GM12878 (cell line): ENCODE data around the gene PTGDR2. TPM values are rescaled to one million over a fixed set of nuclear protein-coding genes. Genes with fewer than 3 reads are reported as not detected.

ENCODE experiments used
- ATAC-seq: fragments of 200-7000 bp; cut with Tn5 transposase; 3 replicates; pipeline ENCODE4 v1.9.1; 2020; ENCODE audit warnings: mild to moderate bottlenecking, moderate library complexity
- BruUV-seq: library from RNA; stranded (reverse); fragments of 400-500 nt; replicated peaks from 2 replicates; lab custom pipeline; 2021; lab: Mats Ljungman, UMichigan
- CTCF ChIA-PET: fragments of 300-600 bp; sonication (Branson Sonifier 250); formaldehyde crosslinking; extraction: SDS; loops from one replicate; lab custom pipeline; 2021; ENCODE audit warnings: inconsistent platforms; lab: Yijun Ruan, JAX
- POLR2A ChIA-PET: fragments of 350-600 bp; formaldehyde crosslinking; extraction: SDS; loops from one replicate; lab custom pipeline; 2021; ENCODE audit warnings: inconsistent platforms; lab: Charles Lee
- RAD21 ChIA-PET: fragments of 300-600 bp; sonication (Branson Sonifier 250); formaldehyde crosslinking; loops from one replicate; lab custom pipeline; 2023; ENCODE audit warnings: antibody characterized with exemption; ENCODE audit not compliant: unreplicated experiment; lab: Charles Lee
- SMC1A ChIA-PET: fragments of 300-600 bp; sonication (Branson Sonifier 250); formaldehyde crosslinking; loops from one replicate; lab custom pipeline; 2023; ENCODE audit not compliant: unreplicated experiment, uncharacterized antibody; lab: Charles Lee
- DNase-seq: peaks from one replicate; pipeline ENCODE4 v3.0.0-alpha.2; 2011; ENCODE audit warnings: low read depth, low spot score
- FAIRE-seq: peaks from 3 replicates; lab custom pipeline; 2011; peaks lifted over from hg19 to GRCh38; lab: Jason Lieb, UNC
- H2AFZ ChIP-seq: 2 replicates; pipeline ENCODE4 v1.6.0; 2011; ENCODE audit warnings: low read depth, low read length, control low read depth; ENCODE audit not compliant: control insufficient read depth
- H3K27ac ChIP-seq: 2 replicates; pipeline ENCODE4 v1.5.1; 2011; ENCODE audit warnings: control low read depth; ENCODE audit not compliant: control insufficient read depth, insufficient read depth
- H3K27me3 ChIP-seq, 2 experiments: replicated peaks in 1 of 2; 2 replicates each; pipeline versions ENCODE4 v1.6.0 to v1.6.1; 2011; ENCODE audit warnings: low read length in 1 of 2; ENCODE audit not compliant: control insufficient read depth in 2 of 2, insufficient read depth in 2 of 2
- H3K36me3 ChIP-seq, 2 experiments: 2 replicates each; pipeline ENCODE4 v1.5.1; 2011; ENCODE audit warnings: low read length in 1 of 2; ENCODE audit not compliant: control insufficient read depth in 2 of 2, insufficient read depth in 2 of 2
- H3K4me1 ChIP-seq: 2 replicates; pipeline ENCODE4 v1.6.1; 2011; ENCODE audit warnings: mild to moderate bottlenecking, low read length, moderate library complexity, mixed read lengths; ENCODE audit not compliant: control insufficient read depth, insufficient read depth
- H3K4me2 ChIP-seq: 2 replicates; pipeline ENCODE4 v1.6.0; 2011; ENCODE audit warnings: control low read depth; ENCODE audit not compliant: control insufficient read depth, insufficient read depth
- H3K4me3 ChIP-seq: fragments of 200-600 bp; sonication (generic); 2 replicates; pipeline ENCODE4 v1.5.1; 2016
- H3K79me2 ChIP-seq: 2 replicates; pipeline ENCODE4 v1.6.0; 2011; ENCODE audit warnings: low read length; ENCODE audit not compliant: control insufficient read depth, insufficient read depth
- H3K9ac ChIP-seq: 2 replicates; pipeline ENCODE4 v1.8.0; 2011; ENCODE audit warnings: low read length, control low read depth, mixed read lengths; ENCODE audit not compliant: control insufficient read depth, insufficient read depth
- H3K9me3 ChIP-seq: replicated peaks from 3 replicates; pipeline ENCODE4 v1.5.1; 2011; ENCODE audit warnings: mild to moderate bottlenecking, low read length; ENCODE audit not compliant: control insufficient read depth, insufficient read depth
- H4K20me1 ChIP-seq: 2 replicates; pipeline ENCODE4 v1.6.0; 2011; ENCODE audit not compliant: control insufficient read depth, insufficient read depth
- NFYB ChIP-seq: IDR thresholded peaks from 2 replicates; pipeline ENCODE4 v1.6.1; 2011; ENCODE audit warnings: low read depth, mild to moderate bottlenecking, low read length, improper control_type of control experiment, moderate library complexity; ENCODE audit not compliant: insufficient read depth
- SREBF1 ChIP-seq: IDR thresholded peaks from 2 replicates; pipeline ENCODE4 v1.6.1; 2012; ENCODE audit warnings: mild to moderate bottlenecking, low read length
- ZBTB40 ChIP-seq: fragments of 450-650 bp; IDR thresholded peaks from 2 replicates; pipeline ENCODE4 v1.6.1; 2016; ENCODE audit warnings: mild to moderate bottlenecking, moderate library complexity, borderline replicate concordance
- WGBS: methylation state at CpG from one replicate; pipeline ENCODE4 v1.1.6; 2016; ENCODE audit warnings: low lambda C conversion rate; ENCODE audit not compliant: insufficient replicate concordance, insufficient coverage; ENCODE audit errors: missing lambda C conversion rate; 5-methylcytosine and 5-hydroxymethylcytosine counted together
- in situ Hi-C: fragments of 300-500 bp; cut with MboI; formaldehyde crosslinking; loops from 9 replicates; pipeline ENCODE4 v1.14.3; 2018; ENCODE audit warnings: mixed read lengths
- intact Hi-C: fragments of 100-400 bp; cut with micrococcal nuclease; formaldehyde crosslinking; loops from one replicate; pipeline ENCODE4 v1.14.2; 2022; ENCODE audit not compliant: unreplicated experiment
- polyA plus RNA-seq, 11 experiments: library from polyadenylated mRNA; depleted of rRNA in 4 of 11; unstranded in 6 of 11; stranded (reverse) in 5 of 11; fragments of >200 nt; fragmentation: Nextera tagmentation in 4 of 11; fragmentation: Illumina TruSeq in 1 of 11; extraction: Ambion mirVana in 4 of 11; extraction: Trizol in 1 of 11; gene quantifications; 1 replicate in 1 of 11; 2 replicates in 10 of 11; pipeline versions ENCODE4 v1.2.1 to v1.2.3, GENCODE V29; 2011 to 2016; ENCODE audit warnings: inconsistent platforms in 2 of 11, missing spikeins in 2 of 11, low read depth in 1 of 11
- total RNA-seq, 4 experiments: library from RNA; depleted of rRNA in 3 of 4; stranded (reverse); fragments of >200 nt in 3 of 4; fragmentation: Illumina TruSeq in 1 of 4; extraction: Trizol in 1 of 4; gene quantifications; 2 replicates each; pipeline versions ENCODE4 v1.2.1 to v1.2.3, GENCODE V29; 2013 to 2021
- TF ChIP-seq, protein P1 (sequence below): IDR thresholded peaks from 2 replicates; pipeline ENCODE4 v1.6.1; 2012; ENCODE audit warnings: low read length, inconsistent platforms

PTGDR2 gene
- total and polyA plus RNA-seq, 10 of the 15 experiments (the other 5 are each of a cell fraction or from before 2014, with no cell fraction given) = 0.01 to 0.28 (median 0.15) TPM; not detected in 6

- Histone ChIP-seq H3K27ac (no peak overlapping the region), H3K36me3 (no peaks in the 10 kb centered on the region), H3K9ac (no peak overlapping the region), H3K79me2 (no peaks in the 10 kb centered on the region), H2AFZ (no peak overlapping the region), H3K4me2 (no peak overlapping the region), H3K4me1 (no peaks in the 10 kb centered on the region), H3K9me3 (peaks cover 9% of the 10 kb centered on the region), H3K27me3 (no peaks in the 10 kb centered on the region), H3K4me3 (no peak overlapping the region), H4K20me1 (no peaks in the 10 kb centered on the region)
- intact Hi-C loops = no loop called here
- no TSS peak for BruUV-seq
- SMC1A ChIA-PET = no interaction called here
- TF ChIP-seq, protein P1, sequence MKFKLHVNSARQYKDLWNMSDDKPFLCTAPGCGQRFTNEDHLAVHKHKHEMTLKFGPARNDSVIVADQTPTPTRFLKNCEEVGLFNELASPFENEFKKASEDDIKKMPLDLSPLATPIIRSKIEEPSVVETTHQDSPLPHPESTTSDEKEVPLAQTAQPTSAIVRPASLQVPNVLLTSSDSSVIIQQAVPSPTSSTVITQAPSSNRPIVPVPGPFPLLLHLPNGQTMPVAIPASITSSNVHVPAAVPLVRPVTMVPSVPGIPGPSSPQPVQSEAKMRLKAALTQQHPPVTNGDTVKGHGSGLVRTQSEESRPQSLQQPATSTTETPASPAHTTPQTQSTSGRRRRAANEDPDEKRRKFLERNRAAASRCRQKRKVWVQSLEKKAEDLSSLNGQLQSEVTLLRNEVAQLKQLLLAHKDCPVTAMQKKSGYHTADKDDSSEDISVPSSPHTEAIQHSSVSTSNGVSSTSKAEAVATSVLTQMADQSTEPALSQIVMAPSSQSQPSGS = no peak
- TF ChIP-seq SREBF1 (no peak), ZBTB40 (no peak), NFYB (no peak)
- CTCF ChIA-PET = interaction anchor here (1.4 kb wide), 1 partner anchor 13 kb away, joined by 6 read pairs; no protein-coding TSS in a partner anchor
- RAD21 ChIA-PET = interaction anchor here (1.0 kb wide), 1 partner anchor 13 kb away, joined by 3 read pairs; no protein-coding TSS in a partner anchor
- DNase-seq = no peak
- 54% methylated on average over 4 of the region's 4 CpGs for WGBS
- in situ Hi-C loops = no loop called here
- FAIRE-seq = no peak
- POLR2A ChIA-PET = no interaction called here
- no peak for ATAC-seq
Measured at GRCh38 chr11:60818057-60818456, 37.7 kb downstream of the PTGDR2 start.
